Body of pancreas (tissue), 4 donors: Measurements from ENCODE around the gene GSAP.

Experiments
- POLR2A ChIP-seq, 3 donors: fragments of 450-650 bp; IDR thresholded peaks; one replicate each; pipeline ENCODE4 v1.6.1; 2016; ENCODE audit warnings: antibody characterized with exemption in 3 of 3, mild to moderate bottlenecking in 2 of 3
- TF ChIP-seq, protein P1 (sequence below), 7 experiments: fragments of 450-650 bp in 4 of 7; fragments of 200-600 bp in 3 of 7; sonication (generic) in 3 of 7; IDR thresholded peaks; one replicate each; pipeline ENCODE4 v1.5.1; 2016 to 2019; ENCODE audit warnings: antibody characterized with exemption in 7 of 7

DNA sequence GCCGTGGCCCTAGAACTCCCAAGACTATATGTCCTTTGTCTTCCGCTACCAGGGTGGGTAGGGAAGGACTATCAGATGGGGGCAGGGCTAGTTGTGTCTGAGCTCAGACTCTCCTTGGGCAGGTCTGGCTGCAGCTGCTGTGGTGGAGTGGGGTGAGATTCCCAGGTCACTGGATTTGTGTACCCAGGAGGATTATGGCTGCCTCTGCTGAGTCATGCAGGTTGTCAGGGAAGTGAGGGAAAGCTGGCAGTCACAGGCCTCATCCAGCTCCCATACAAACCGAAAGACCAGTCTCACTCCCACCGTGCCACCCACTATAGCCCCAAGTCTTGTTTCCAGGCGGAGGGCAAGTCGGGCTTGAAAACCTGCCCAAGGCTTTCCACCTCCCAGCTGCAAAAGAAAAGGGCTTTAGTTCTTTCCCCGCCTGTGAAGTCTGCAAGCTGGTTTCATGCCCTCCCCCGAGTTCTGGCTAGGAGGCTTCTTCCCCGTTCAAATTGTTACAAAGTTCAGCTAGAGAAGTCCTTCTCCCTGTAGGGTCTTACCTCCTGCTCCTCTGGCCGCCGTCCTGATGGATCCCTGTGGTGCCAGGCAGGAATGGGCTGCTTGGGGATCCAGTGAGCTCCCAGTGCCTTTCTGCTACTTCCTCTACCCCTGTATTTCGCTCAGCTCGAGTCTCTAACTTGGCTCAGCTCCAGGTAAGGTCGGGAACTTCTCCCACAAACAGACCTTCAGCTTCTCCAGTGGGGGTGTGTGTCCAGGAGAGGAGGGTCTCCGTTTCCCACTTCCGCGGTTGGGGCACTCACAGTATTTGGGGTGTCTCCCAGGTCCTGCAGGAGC lies 109.7 kb downstream of the GSAP start:
- TF ChIP-seq, protein P1, sequence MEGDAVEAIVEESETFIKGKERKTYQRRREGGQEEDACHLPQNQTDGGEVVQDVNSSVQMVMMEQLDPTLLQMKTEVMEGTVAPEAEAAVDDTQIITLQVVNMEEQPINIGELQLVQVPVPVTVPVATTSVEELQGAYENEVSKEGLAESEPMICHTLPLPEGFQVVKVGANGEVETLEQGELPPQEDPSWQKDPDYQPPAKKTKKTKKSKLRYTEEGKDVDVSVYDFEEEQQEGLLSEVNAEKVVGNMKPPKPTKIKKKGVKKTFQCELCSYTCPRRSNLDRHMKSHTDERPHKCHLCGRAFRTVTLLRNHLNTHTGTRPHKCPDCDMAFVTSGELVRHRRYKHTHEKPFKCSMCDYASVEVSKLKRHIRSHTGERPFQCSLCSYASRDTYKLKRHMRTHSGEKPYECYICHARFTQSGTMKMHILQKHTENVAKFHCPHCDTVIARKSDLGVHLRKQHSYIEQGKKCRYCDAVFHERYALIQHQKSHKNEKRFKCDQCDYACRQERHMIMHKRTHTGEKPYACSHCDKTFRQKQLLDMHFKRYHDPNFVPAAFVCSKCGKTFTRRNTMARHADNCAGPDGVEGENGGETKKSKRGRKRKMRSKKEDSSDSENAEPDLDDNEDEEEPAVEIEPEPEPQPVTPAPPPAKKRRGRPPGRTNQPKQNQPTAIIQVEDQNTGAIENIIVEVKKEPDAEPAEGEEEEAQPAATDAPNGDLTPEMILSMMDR (IDR thresholded peaks at IDR 0.05) = no peak
- TF ChIP-seq POLR2A (IDR thresholded peaks at IDR 0.05) = no peak
